ENCODE data around the gene KREMEN1. TPM values are rescaled to one million over a fixed set of nuclear protein-coding genes. Genes with fewer than 3 reads are reported as not detected.

The KREMEN1 gene
- total and polyA plus RNA-seq, 2 of the 4 experiments (the other 2 are of a cell fraction), result 2.9 to 4.6 TPM

DNA sequence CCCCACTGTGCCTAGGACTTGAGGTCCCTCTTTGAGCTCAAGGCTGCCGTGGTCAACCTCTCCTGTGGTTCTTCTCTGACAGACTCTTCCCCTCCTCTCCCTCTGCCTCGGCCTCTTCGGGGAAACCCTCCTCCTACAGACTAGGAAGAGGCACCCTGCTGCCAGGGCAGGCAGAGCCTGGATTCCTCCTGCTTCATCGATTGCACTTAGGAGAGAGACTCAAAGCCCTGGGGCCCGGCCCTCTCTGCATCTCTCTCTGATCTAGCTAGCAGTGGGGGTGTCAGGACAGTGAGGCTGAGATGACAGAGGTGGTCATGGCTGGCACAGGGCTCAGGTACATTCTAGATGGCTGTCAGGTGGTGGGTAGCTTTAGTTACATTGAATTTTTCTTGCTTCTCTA lies 69.3 kb downstream of the KREMEN1 start:
- dilution Hi-C loops (cut with HindIII; ENCODE audit: low sequenced_read_pairs, unreplicated experiment), result no loop called here
- no peak for ATAC-seq (ENCODE audit: low read depth)
- POLR2A ChIA-PET (ENCODE audit: unreplicated experiment), result no interaction called here

More for the DNA sequence above, 69.3 kb downstream of the KREMEN1 start:
- H4K91ac ChIP-seq (ENCODE audit: insufficient read depth, low read depth, low read length), result no peak overlapping the region
- no TSS peak for BruUV-seq (replicated peaks)
- H3K4me3 ChIP-seq (ENCODE audit: insufficient read depth, low read depth, low read length), result no peak overlapping the region
- H3K9me1 ChIP-seq (ENCODE audit: insufficient read depth, low read length), result 0 out of 2 replicates have a peak, but pooled peaks cover 3% of the 10 kb centered on the region
- CTCF ChIA-PET, result no interaction called here
- no peak overlapping the region for H3K4me2 ChIP-seq (ENCODE audit: low read depth, low read length)
- no peak overlapping the region for H4K8ac ChIP-seq (ENCODE audit: low read depth in 2 of 2, low read length in 2 of 2)
- no peak overlapping the region for H3K4ac ChIP-seq (ENCODE audit: low read depth, low read length)
- no peak for DNase-seq
- H4K5ac ChIP-seq (ENCODE audit: low read depth, low read length), result no peak overlapping the region
- no peaks in the 10 kb centered on the region for H4K20me1 ChIP-seq (ENCODE audit: insufficient read depth, low read length)
- H2AK9ac ChIP-seq (replicated peaks; ENCODE audit: low read depth, low read length, poor library complexity), result no peak overlapping the region
- H2BK20ac ChIP-seq (ENCODE audit: low read depth, low read length), result no peak overlapping the region
- H2BK5ac ChIP-seq (ENCODE audit: low read depth, low read length, poor library complexity, severe bottlenecking), result no peak overlapping the region
- WGBS, 2 experiments (ENCODE audit: extremely low coverage in 2 of 2, insufficient read length in 1 of 2), result no CpG with 5 or more reads among the region's 5 CpGs
- no peak overlapping the region for H2BK120ac ChIP-seq (ENCODE audit: low read depth, low read length)
- H3K9me3 ChIP-seq (ENCODE audit: control insufficient read depth, insufficient read depth, low read length), result no peaks in the 10 kb centered on the region
- in situ Hi-C loops (cut with MboI; ENCODE audit: low sequenced_read_pairs) (no loop called here), intact Hi-C loops (cut with micrococcal nuclease) (no loop called here)
- no peak overlapping the region for H2AFZ ChIP-seq (replicated peaks; ENCODE audit: low read length, poor library complexity)
- H3K27me3 ChIP-seq (ENCODE audit: control insufficient read depth, insufficient read depth, low read length), result no peaks in the 10 kb centered on the region
- H3K14ac ChIP-seq (replicated peaks; ENCODE audit: low read depth, low read length), result no peak overlapping the region
- peaks cover 10% of the 10 kb centered on the region; the same call in 1 of the 2 replicates for H3K36me3 ChIP-seq (ENCODE audit: control insufficient read depth, insufficient read depth, low read length)
- H2AK5ac ChIP-seq (ENCODE audit: low read depth, low read length), result no peak overlapping the region
- H3K4me1 ChIP-seq (ENCODE audit: control insufficient read depth, insufficient read depth, low read length), result peaks cover 3% of the 10 kb centered on the region; the same call in 1 of the 2 replicates
- H3K56ac ChIP-seq (ENCODE audit: extremely low read depth, insufficient read depth, low read length), result no peak overlapping the region
- no peaks in the 10 kb centered on the region for H3K79me1 ChIP-seq (ENCODE audit: low read depth in 1 of 2, low read length in 2 of 2)
- no peak overlapping the region for H3K27ac ChIP-seq (ENCODE audit: insufficient read depth, low read length)
- no peak overlapping the region for H3K9ac ChIP-seq (ENCODE audit: low read depth, low read length)
- no peak overlapping the region for H2BK15ac ChIP-seq (ENCODE audit: low read depth, low read length)
- no peak overlapping the region for H3K18ac ChIP-seq (ENCODE audit: low read depth, low read length)
- TF ChIP-seq SMC3 (IDR thresholded peaks at IDR 0.05; ENCODE audit: low read depth, low read length), result no peak
- TF ChIP-seq POLR2A (IDR thresholded peaks at IDR 0.05; ENCODE audit: low read depth, low read length), result no peak
- no peak for TF ChIP-seq CHD1 (IDR thresholded peaks at IDR 0.05; ENCODE audit: low read depth, low read length)
- TF ChIP-seq MXI1 (IDR thresholded peaks at IDR 0.05; ENCODE audit: borderline replicate concordance, low read depth, low read length), result no peak
- no peak for TF ChIP-seq FOS (IDR thresholded peaks at IDR 0.05; ENCODE audit: low read depth, low read length)
- TF ChIP-seq RAD21 (IDR thresholded peaks at IDR 0.05; ENCODE audit: low read length), result no peak
- no peak for TF ChIP-seq MAZ (IDR thresholded peaks at IDR 0.05; ENCODE audit: borderline replicate concordance, low read depth, low read length)
- TF ChIP-seq, protein P1, sequence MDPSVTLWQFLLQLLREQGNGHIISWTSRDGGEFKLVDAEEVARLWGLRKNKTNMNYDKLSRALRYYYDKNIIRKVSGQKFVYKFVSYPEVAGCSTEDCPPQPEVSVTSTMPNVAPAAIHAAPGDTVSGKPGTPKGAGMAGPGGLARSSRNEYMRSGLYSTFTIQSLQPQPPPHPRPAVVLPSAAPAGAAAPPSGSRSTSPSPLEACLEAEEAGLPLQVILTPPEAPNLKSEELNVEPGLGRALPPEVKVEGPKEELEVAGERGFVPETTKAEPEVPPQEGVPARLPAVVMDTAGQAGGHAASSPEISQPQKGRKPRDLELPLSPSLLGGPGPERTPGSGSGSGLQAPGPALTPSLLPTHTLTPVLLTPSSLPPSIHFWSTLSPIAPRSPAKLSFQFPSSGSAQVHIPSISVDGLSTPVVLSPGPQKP (IDR thresholded peaks at IDR 0.05; ENCODE audit: borderline replicate concordance, low read depth, low read length), result no peak
- H3K23ac ChIP-seq (ENCODE audit: low read depth, low read length), result no peak overlapping the region
